Suppressor macrophage treated with lipopolysaccharide for 1 hour (primary cell): ENCODE results near the gene NKAIN2.
"Not testable (repeated sequence)": the region's sequence is repeated elsewhere in the genome, so short reads cannot be mapped to it uniquely, and the experiment has no call there.

Experiments
- DNase-seq, 3 donors: peaks; one replicate each; pipeline ENCODE4 v3.0.0-alpha.2; 2020 to 2022

The NKAIN2 gene

DNA sequence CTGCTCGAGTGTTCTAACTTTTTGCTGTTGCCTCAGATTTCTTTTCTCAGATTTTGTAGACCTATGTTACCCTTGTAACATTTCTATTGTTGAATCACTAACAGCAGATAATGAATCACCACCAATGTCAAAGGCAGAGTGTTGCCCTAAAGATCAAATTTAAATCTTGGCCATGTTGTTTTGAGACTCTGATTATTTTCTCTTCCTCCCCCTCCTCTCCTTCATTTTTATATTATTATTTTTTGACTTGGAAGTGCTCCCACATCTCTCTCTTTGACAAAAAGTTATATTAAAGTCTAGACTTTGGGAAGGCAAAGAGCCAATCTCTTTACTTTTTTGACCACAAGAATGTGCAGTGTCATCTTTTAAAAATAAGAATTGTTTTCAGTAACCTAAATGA is 422.7 kb downstream of the NKAIN2 start:
- DNase-seq: no peak

DNA sequence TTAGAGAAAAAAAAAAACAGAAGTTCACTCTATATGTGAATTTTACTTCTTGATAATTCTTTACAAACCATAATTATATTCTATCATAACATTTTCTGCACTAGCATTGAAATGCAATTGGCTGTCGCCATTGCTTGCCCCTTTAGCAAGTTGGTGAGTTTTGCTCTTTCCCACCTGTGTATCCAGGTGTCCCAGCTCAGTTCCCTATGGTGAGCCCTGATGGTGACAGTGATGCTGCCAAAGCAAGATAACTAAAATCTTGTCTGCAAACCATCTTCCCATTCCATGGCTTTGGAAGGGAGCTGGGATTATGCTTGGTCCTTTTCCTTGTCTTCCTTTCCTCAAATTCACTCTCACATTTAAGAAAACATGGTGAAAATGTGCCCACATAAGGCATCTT is 429.6 kb downstream of the NKAIN2 start:
- DNase-seq: no peak

DNA sequence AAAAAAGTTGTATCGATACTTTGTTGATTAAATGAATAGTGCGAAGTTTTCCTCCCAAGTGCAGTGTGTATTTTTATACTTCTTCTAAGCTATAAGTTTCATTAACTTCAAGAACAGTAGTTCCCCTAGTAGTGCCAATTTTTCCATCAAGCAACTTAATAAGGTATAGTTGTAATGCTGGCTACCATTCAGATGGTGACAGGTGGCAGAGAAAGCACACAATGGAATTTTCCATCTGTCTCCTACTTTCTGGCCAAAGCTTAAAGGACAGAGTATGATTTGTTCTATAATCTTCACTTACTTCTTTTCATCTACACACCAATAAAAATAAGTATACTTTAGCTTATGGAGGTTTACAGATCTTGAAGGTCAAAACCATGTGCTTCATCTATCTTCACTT is 431.1 kb downstream of the NKAIN2 start:
- DNase-seq: no peak

DNA sequence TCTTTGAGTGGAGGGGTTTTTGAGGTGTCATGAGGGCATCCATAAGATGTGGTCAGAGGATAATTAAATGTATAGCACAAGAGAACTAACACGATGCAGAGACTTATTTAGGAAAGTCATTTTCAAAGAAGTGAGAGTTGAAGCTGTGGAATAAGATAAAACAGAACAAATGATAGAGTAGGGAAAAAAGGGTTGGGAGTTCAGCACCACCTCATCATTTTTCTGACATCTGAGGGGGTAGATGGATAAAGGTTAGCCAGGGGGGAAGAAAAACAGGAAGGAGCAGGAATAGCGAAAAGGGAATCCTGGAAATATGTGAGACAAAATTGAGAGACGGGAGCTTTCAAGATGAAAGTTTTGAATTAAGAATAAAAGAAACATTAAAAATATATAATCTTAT is 434.2 kb downstream of the NKAIN2 start:
- DNase-seq: no peak

DNA sequence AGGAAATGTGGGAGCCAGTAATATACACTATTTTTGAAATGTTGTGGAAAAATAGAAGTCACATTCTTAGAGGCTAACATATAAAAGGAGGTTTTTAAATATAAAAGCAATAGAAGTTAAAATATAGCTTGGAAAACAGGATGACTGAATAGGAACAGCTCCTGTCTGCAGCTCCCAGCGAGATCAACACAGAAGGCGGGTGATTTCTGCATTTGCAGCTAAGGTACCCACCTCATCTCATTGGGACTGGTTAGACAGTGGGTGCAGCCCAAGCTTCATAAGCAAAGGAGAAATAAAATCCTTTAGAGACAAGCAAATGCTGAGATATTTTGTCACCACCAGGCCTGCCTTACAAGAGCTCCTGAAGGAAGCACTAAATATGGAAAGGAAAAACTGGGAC is 434.7 kb downstream of the NKAIN2 start:
- not testable (repeated sequence) for DNase-seq

DNA sequence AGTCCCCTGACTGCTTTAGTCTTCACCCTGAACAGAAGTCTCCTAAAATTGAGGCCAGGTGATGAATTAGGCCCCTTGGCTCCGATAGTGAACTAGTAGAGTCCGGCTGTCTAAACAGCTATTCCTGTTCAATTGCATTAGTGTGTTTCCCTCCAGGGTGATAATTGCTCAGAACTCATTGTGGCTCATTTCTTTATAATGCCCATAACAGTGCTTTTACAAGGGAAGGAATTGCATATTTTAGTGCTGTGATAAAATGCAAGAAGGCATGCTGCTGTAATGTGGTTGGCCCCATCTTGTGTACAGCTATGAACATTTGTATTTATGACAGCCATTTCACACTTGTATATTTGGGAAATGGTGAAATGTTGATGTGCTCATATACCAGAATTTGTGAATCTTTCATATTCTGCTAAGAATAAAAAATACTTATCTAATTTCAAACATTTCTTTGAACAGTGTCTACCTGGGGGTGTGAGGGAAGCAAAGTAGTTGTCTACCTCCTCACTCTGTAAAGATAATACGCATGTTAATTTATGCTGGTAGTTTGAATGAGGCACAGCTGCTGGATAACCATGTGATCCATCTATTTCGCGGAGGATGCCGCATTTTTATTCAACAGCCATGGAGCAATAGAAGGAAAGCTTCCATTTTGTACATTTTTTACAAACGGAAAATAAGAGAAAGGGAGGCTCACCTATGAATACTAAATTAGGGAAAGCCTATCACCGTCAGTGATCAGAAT is 451.4 kb downstream of the NKAIN2 start:
- DNase-seq: no peak

DNA sequence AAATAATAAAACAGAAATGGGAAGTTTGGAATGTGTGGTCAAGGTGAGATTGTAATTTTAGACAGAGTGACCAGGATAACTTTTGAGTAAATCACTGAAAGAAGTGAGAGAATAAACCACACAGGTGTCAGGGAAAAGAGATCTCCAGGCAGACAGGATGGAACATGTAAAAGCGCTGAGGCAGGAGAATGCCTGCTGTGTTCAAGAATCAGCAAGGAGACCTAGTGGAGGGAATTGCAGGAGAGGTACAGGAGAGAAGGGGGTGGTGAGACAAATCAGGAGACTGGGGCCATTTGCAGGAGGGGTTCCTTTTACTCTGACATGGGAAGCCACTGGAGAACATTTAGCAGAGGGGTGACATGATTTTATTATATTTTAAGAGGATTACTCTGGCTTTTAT is 456.7 kb downstream of the NKAIN2 start:
- no peak for DNase-seq

DNA sequence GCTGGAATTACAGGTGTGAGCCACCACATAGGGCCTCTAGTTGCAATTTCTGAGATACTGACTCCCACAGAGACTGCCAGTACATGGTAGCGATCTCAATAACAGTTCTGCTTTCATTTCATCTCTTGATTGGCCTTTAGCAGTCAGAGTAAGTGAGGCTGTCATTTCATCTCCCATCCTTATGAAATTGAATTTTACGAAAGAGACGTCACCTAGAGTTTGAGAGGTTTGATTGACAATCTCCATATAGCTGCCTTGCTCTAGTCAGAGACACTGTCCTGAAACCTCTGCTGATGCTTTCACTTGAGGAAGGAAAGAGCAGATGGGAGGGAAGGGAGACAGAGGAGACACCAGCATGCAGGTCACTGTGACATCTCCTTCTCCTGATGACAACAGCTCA is 466.1 kb downstream of the NKAIN2 start:
- no peak for DNase-seq

DNA sequence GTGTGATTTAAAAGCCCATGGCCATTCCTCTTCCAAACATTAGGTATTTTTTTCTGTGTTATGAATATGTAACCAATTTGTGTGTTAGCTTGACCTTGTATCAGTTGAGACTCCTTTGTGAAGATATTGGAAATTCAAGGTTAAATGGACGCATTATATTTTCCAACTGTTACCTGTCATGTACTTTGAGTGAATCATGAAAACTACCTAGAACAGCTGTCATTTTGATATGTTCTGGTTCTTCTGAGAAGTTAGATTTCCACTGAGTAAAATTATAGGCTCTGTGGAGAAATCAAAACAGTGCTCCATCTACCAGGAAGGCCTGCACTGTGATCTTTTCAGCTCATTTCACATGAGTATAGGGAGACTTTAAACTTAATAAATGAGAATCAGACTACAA is 470.0 kb downstream of the NKAIN2 start:
- DNase-seq: no peak

DNA sequence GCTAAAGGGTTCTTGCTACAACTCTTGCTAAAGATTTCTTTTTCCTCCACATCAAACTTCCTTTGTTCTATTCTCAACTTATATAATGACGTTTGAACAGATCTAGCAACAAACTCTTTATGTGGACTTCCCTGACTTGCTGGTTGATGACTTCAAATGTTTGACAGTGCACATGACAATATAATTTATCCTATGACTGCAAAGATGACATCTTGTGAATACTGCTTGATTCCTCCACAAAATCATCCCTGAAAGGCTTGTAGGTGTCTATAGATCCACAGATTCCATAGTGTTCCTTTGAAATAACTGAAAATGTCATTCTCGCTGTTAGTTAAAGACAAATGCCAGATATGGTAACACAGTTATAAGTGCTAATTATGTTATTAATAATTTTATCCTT is 478.9 kb downstream of the NKAIN2 start:
- DNase-seq: no peak

DNA sequence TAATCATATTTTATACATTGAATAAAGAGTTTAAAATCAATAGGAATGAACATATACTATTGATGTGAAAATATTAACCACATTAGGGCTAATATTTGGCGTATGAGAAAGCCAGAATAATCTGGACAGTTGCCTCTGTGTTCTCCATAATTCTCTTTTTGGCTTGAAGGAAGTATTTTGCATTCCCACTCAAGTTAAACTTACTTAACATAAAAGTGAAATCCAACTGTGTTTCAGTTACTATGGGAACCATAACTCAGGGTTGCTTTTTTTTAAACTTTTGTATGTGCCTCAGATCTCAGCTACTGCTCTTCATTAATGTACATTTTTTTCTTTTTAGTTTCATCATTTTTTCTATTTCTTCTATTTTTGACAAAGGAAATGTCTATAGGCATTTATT is 479.8 kb downstream of the NKAIN2 start:
- DNase-seq: no peak

DNA sequence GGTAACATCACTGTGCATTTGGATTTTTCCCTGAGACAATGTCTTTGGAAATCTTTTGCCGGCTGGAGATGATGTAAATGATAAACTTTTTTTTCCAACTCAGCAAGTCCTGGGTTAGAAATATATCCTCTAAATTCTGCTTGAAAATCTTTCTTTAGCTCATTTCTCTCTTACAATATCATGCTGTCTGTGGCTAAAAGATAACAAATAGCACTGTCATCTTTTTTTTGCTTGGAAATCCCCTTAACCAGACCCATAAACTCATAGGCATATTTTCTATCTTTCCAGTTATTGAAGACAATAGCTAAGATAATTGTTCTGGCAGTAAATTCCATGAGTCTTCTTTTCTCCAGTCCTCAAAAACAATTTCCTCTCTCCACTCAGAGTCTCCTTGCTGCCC is 481.5 kb downstream of the NKAIN2 start:
- DNase-seq: no peak

DNA sequence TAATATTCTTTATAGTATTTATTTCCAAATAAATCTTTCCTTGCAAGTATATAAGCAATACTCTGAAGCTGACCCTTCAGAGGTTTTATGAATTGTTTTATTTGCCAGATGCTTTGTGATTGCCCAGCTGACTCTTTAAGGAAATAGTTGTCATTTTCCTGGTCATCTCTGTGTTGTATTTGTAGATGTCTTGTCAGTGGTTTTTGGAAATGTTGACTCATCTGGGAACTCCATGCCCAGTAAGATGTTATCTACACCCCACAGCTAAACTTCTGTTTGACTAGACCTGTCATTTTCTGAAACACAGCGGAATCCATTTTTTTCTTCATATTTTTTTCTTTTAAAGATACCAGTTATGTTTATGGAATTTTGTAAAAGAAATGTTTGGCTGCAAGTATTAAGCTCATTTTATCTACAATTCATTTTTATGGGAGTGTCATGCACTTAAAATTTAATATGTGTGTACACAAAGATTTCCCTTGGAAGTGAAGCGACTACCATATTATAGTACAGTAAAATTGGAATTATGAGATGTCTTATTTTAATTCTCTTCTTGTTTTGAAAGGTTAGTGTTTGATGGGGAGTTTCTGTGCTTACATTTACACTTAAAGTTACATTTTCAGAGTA is 491.0 kb downstream of the NKAIN2 start:
- DNase-seq: no peak

DNA sequence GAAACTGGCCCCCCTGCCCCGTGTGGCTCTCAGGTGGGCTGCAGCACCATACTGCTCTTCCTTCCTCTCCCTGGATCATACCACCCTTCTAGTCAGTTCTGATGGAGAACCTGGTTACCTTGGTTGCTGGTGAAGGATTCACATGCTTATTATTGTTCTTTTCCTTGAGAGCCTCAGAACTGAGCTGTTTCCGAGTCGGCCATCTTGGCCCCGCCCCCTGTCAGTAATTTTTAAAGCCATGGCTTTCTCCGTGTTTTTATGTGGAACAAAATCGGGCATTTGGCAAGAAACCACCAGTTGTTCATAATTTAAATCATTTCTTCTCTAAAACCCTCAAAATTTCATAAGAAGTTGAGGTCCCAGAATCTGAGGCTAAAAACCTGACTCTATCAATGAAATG is 493.8 kb downstream of the NKAIN2 start:
- no peak for DNase-seq

DNA sequence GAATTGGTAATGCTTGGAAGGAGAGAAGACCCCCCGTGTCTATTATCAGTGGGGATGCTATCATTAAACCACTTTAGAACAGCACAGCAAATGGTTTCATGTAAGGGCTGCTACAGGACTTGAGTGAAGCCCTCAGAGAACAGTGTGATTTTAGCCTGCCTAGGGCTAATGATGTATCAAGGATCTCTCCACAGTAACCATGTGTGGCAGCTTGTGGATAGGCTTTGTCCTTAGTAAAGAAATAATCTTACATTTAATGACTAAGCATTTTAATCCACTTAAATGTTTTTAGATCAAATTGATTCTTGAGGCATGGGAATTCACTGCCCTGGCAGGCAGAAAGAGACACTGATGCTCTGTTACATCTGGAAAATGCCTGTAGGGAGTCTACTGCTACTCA is 495.1 kb downstream of the NKAIN2 start:
- DNase-seq: no peak

DNA sequence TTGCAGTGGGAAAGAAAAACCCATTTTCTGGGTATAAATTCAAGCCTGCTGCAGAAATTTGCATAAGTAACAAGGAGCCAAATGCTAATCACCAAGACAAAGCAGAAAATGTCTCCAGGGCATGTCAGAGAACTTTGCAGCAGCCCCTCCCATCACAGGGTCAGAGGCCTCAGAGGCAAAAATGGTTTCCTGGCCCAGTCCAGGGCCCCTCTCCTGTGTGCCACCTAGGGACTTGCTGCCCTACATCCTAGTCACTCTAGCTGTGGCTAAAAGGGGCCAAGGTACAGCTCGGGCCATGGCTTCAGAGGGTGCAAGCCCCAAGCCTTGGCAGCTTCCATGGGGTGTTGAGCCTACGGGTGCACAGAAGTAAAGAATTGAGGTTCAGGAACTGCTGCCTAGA is 497.2 kb downstream of the NKAIN2 start:
- not testable (repeated sequence) for DNase-seq

DNA sequence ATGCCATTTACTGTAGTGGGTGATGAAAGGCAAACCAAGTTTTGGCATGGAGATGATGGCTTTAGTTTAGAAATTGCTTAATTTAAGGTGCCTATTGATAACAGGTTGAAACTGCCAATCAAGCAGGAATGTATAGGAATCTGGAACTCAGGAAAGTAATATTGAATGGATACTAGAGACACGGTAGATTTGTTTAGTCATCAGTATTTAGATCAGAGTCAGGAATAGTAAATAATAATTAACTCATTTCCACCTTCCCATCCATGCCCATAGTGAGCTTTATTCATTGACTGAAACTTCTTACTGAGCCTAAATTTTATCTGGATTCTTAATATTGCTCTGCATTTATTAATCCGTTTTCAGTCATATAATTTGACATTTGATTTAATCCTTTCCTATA is 500.3 kb downstream of the NKAIN2 start:
- no peak for DNase-seq

DNA sequence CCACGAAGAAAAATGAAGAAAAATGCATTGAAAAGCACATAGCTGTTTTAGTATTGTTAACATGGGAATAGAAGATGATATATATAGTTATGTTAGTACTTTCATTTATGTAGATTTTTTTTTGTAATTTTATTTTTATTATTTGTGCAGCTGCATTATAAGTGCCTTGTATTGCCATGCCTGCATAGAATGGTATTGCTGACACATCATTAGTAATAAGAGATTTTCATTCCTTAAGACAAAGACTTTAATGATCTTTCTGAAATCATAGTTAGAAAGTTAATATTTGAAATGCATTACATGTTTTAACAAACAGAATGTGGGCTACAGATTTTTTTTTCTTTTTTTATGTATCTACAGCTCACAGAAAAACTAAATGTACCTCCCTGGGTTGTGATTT is 506.5 kb downstream of the NKAIN2 start:
- no peak for DNase-seq

DNA sequence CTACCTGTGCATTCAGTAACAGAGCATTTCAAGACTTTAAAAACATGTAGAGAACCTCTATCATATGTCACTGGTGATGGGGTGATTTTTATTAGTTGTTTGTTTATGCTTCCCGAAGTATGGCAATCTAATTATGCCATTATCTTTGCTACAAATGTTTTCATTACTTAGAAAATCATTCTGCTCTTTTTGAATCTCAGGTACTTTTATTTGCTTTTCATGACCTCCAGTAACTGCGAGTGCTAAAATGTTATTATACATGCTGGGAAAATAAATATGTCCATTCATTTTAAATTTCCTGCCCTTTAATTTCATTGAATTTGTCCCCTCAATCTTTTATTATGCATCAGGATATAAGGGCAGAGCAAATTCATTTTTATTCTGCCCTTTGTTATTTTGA is 515.7 kb downstream of the NKAIN2 start:
- no peak for DNase-seq

DNA sequence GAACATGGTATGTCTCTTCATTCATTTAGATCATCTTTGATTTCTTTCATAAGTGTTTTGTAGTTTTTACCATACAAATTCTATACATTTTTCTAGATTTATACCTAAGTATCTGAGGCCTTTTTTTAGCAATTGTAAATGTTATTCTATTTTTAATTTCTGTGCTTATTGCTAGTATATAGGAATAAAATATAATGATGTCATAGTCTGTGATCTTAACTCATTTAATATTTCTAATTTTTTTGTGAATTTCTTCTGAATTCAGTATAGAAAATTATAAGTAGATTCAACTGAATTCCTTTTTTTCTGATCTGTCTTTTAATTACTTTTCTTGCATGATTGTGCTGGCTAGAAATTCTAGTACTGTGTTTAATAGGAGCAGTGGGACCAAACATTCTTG is 520.6 kb downstream of the NKAIN2 start:
- DNase-seq: no peak

DNA sequence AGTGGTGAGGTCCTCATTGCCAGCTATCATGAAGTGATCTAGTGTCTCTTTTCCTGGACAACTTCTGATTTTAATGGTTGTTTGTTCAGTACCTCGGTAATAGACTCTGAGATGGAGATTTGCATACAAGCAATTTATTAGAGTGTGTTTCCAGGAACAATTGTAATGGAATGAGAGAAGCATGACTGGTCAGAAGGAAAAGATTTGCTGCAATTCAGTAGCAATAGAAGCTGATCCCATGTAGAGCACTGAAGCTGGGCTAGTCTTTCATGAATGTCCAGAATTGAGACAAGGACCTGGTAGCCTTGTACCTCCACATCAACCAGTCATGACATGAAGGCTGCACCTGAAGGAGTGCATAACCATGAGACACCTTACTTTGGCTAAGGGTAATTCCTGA is 526.5 kb downstream of the NKAIN2 start:
- DNase-seq: no peak

DNA sequence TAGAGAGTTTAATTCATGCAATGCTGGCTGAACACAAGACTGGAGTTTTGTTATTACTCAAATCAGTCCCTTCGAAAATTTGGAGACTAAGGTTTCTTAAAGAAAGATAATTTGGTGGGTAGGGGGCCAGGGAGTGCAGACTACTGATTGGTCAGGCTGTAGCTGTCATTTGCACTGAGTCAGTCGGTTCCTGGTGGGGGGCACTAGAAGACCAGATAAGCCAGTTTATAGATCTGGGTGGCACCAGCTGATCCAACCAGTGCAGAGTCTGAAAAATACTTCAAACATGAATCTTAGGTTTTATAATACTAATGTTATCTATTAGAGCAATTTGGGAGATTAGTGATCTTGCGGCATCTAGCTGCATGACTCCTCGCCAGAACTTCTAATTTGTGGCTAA is 530.7 kb downstream of the NKAIN2 start:
- no peak for DNase-seq

DNA sequence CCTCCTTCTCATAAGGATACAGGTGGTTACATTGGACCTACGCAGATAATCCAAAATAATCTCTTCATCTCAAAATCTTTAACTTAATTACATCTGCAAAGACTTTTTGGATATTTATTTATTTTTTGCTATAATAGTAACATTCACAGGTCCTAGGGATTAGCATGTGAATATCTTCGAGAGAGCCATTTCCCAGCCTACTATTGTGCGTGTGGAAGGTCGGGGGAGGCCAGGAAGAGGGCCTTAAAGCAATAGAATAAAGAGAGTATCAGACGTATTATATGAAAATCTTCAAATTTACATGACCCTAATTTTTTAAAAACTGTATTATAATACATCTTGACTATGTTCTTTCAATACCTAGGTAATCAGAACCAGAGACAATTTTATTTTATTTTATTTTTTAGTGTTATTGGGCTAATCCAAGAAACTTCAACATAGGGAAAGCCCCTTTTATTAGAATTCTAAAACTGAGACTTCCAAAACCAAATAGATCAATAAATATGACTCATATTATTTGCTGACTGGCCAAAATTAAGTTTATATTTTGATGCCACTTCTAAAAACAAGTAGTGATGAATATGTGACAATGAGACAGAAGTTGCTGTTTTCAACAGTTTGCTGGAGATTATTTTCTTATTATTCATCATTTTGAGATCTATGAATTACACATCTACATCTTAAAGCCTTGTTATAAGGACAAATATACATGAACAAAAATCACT is 536.1 kb downstream of the NKAIN2 start:
- DNase-seq: no peak

DNA sequence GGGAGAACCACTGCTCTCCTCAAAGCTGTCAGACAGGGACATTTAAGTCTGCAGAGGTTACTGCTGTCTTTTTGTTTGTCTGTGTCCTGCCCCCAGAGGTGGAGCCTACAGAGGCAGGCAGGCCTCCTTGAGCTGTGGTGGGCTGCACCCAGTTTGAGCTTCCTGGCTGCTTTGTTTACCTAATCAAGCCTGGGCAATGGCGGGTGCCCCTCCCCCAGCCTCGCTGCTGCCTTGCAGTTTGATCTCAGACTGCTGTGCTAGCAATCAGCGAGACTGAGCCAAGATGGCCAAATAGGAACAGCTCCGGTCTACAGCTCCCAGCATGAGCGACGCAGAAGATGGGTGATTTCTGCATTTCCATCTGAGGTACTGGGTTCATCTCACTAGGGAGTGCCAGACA is 544.7 kb downstream of the NKAIN2 start:
- not testable (repeated sequence) for DNase-seq
